IMR-90 (cell line): ENCODE measurements around the gene LAMA3. TPM values are rescaled to one million over a fixed set of nuclear protein-coding genes. Genes with fewer than 3 reads are reported as not detected.

Experiments
- ATAC-seq: fragments of 200-7000 bp; cut with Tn5 transposase; 2 replicates; pipeline ENCODE4 v1.9.1; 2020; ENCODE audit warnings: low read depth, mild to moderate bottlenecking, moderate library complexity
- BruUV-seq: library from RNA; stranded (reverse); fragments of 400-500 nt; replicated peaks from 2 replicates; lab custom pipeline; 2021; lab: Mats Ljungman, UMichigan
- CTCF ChIA-PET: fragments of 300-600 bp; formaldehyde crosslinking; extraction: SDS; loops from one replicate; lab custom pipeline; 2021; ENCODE audit warnings: antibody characterized with exemption; lab: Yijun Ruan, JAX
- POLR2A ChIA-PET: fragments of 300-600 bp; sonication (Branson Sonifier 250); formaldehyde crosslinking; loops from one replicate; lab custom pipeline; 2022; ENCODE audit warnings: antibody characterized with exemption; ENCODE audit not compliant: unreplicated experiment; lab: Charles Lee
- DNase-seq: peaks from one replicate; pipeline ENCODE4 v3.0.0; 2013
- H2AFZ ChIP-seq: replicated peaks from 2 replicates; pipeline ENCODE3; 2013; ENCODE audit warnings: low read length, mild to moderate bottlenecking; ENCODE audit not compliant: poor library complexity
- H2AK5ac ChIP-seq: 2 replicates; pipeline ENCODE4 v1.6.1; 2013; ENCODE audit warnings: low read depth, low read length, inconsistent platforms
- H2AK9ac ChIP-seq: replicated peaks from 2 replicates; pipeline ENCODE3; 2013; ENCODE audit warnings: mild to moderate bottlenecking, low read depth, low read length, moderate library complexity; ENCODE audit not compliant: poor library complexity
- H2BK120ac ChIP-seq: 2 replicates; pipeline ENCODE4 v1.6.1; 2013; ENCODE audit warnings: low read depth, low read length, inconsistent platforms
- H2BK15ac ChIP-seq: 3 replicates; pipeline ENCODE4 v1.6.1; 2013; ENCODE audit warnings: low read depth, low read length, inconsistent platforms
- H2BK20ac ChIP-seq: 2 replicates; pipeline ENCODE4 v1.6.1; 2013; ENCODE audit warnings: low read depth, mild to moderate bottlenecking, inconsistent platforms, low read length, moderate library complexity
- H2BK5ac ChIP-seq: 2 replicates; pipeline ENCODE4 v1.6.1; 2013; ENCODE audit warnings: mild to moderate bottlenecking, low read depth, low read length, inconsistent platforms; ENCODE audit not compliant: poor library complexity, severe bottlenecking
- H3K14ac ChIP-seq: replicated peaks from 2 replicates; pipeline ENCODE4 v1.6.1; 2013; ENCODE audit warnings: low read depth, low read length, inconsistent platforms
- H3K18ac ChIP-seq: 2 replicates; pipeline ENCODE4 v1.6.1; 2013; ENCODE audit warnings: low read depth, low read length, control low read depth
- H3K23ac ChIP-seq: 2 replicates; pipeline ENCODE4 v1.6.1; 2013; ENCODE audit warnings: low read depth, low read length, inconsistent platforms
- H3K27ac ChIP-seq: 2 replicates; pipeline ENCODE4 v1.5.1; 2013; ENCODE audit warnings: mild to moderate bottlenecking, control low read depth, low read length; ENCODE audit not compliant: insufficient read depth
- H3K27me3 ChIP-seq: 2 replicates; pipeline ENCODE4 v1.6.1; 2013; ENCODE audit warnings: low read length; ENCODE audit not compliant: control insufficient read depth, insufficient read depth
- H3K36me3 ChIP-seq: 2 replicates; pipeline ENCODE4 v1.6.1; 2013; ENCODE audit warnings: low read length, mixed read lengths; ENCODE audit not compliant: control insufficient read depth, insufficient read depth
- H3K4ac ChIP-seq: 2 replicates; pipeline ENCODE4 v1.6.1; 2013; ENCODE audit warnings: low read depth, low read length, inconsistent platforms
- H3K4me1 ChIP-seq: 2 replicates; pipeline ENCODE4 v1.6.1; 2013; ENCODE audit warnings: low read length, mixed read lengths; ENCODE audit not compliant: control insufficient read depth, insufficient read depth
- H3K4me2 ChIP-seq: 2 replicates; pipeline ENCODE4 v1.6.1; 2013; ENCODE audit warnings: low read depth, mild to moderate bottlenecking, control low read depth, low read length, moderate library complexity
- H3K4me3 ChIP-seq: 2 replicates; pipeline ENCODE4 v1.5.1; 2013; ENCODE audit warnings: low read depth, mild to moderate bottlenecking, control low read depth, low read length, moderate library complexity; ENCODE audit not compliant: insufficient read depth
- H3K56ac ChIP-seq: 2 replicates; pipeline ENCODE4 v1.6.1; 2013; ENCODE audit warnings: low read length, inconsistent platforms; ENCODE audit not compliant: insufficient read depth; ENCODE audit errors: extremely low read depth
- H3K79me1 ChIP-seq, 2 experiments: 2 replicates each; pipeline ENCODE4 v1.6.1; 2013; ENCODE audit warnings: low read length in 2 of 2, inconsistent platforms in 1 of 2, low read depth in 1 of 2
- H3K9ac ChIP-seq: 2 replicates; pipeline ENCODE4 v1.6.1; 2013; ENCODE audit warnings: low read depth, low read length, control low read depth
- H3K9me1 ChIP-seq: 2 replicates; pipeline ENCODE4 v1.6.1; 2013; ENCODE audit warnings: low read length, inconsistent platforms; ENCODE audit not compliant: insufficient read depth
- H3K9me3 ChIP-seq: 2 replicates; pipeline ENCODE4 v1.6.1; 2013; ENCODE audit warnings: low read length; ENCODE audit not compliant: control insufficient read depth, insufficient read depth
- H4K20me1 ChIP-seq: 2 replicates; pipeline ENCODE4 v1.6.1; 2013; ENCODE audit warnings: low read length, inconsistent platforms; ENCODE audit not compliant: insufficient read depth
- H4K5ac ChIP-seq: 2 replicates; pipeline ENCODE4 v1.6.1; 2013; ENCODE audit warnings: mild to moderate bottlenecking, low read depth, low read length, control low read depth
- H4K8ac ChIP-seq, 2 experiments: 2 replicates each; pipeline ENCODE4 v1.6.1; 2013; ENCODE audit warnings: low read depth in 2 of 2, low read length in 2 of 2, control low read depth in 1 of 2, inconsistent platforms in 1 of 2
- H4K91ac ChIP-seq: 2 replicates; pipeline ENCODE4 v1.6.1; 2013; ENCODE audit warnings: low read depth, low read length, inconsistent platforms; ENCODE audit not compliant: insufficient read depth
- BHLHE40 ChIP-seq: fragments of 150-350 bp; IDR thresholded peaks from 2 replicates; pipeline ENCODE4 v1.6.1; 2016; ENCODE audit warnings: mild to moderate bottlenecking, low read depth, low read length
- MAFK ChIP-seq: IDR thresholded peaks from 2 replicates; pipeline ENCODE4 v1.6.1; 2012; ENCODE audit warnings: low read depth, low read length, improper control_type of control experiment
- POLR2A ChIP-seq: IDR thresholded peaks from 2 replicates; pipeline ENCODE4 v1.6.1; 2012; ENCODE audit warnings: mild to moderate bottlenecking, low read depth, low read length
- RAD21 ChIP-seq: IDR thresholded peaks from 2 replicates; pipeline ENCODE4 v1.6.1; 2012; ENCODE audit warnings: low read length, improper control_type of control experiment
- RFX5 ChIP-seq: IDR thresholded peaks from 2 replicates; pipeline ENCODE4 v1.8.0; 2012; ENCODE audit warnings: low read depth, mild to moderate bottlenecking, low read length, moderate library complexity
- SMC3 ChIP-seq: fragments of 150-350 bp; IDR thresholded peaks from 2 replicates; pipeline ENCODE4 v1.6.1; 2016; ENCODE audit warnings: low read depth, mild to moderate bottlenecking, antibody characterized with exemption, low read length, moderate library complexity
- USF2 ChIP-seq: fragments of 150-350 bp; IDR thresholded peaks from 2 replicates; pipeline ENCODE4 v1.6.1; 2017; ENCODE audit warnings: mild to moderate bottlenecking, antibody characterized with exemption, low read length, low read depth
- WGBS, 2 experiments: methylation state at CpG; one replicate each; pipeline versions ENCODE4 v1.1.5 to v1.1.7; 2013; ENCODE audit warnings: missing lambda C conversion rate in 2 of 2; ENCODE audit not compliant: insufficient read length in 1 of 2; ENCODE audit errors: extremely low coverage in 2 of 2; 5-methylcytosine and 5-hydroxymethylcytosine counted together
- dilution Hi-C: fragments of 300-500 bp; cut with HindIII; formaldehyde crosslinking; loops from one replicate; pipeline ENCODE4 v1.14.3; 2018; ENCODE audit warnings: low sequenced_read_pairs; ENCODE audit not compliant: unreplicated experiment
- in situ Hi-C: fragments of 300-500 bp; cut with MboI; formaldehyde crosslinking; loops from 3 replicates; pipeline ENCODE4 v1.14.3; 2019; ENCODE audit warnings: low sequenced_read_pairs, inconsistent platforms, mixed read lengths
- intact Hi-C: fragments of 100-400 bp; cut with micrococcal nuclease; formaldehyde crosslinking; loops from 2 replicates; pipeline ENCODE4 v1.10.0; 2022
- polyA plus RNA-seq, 3 experiments: library from polyadenylated mRNA; depleted of rRNA; stranded (reverse); fragments of >200 nt; gene quantifications; 2 replicates each; pipeline ENCODE4 v1.2.3, GENCODE V29; 2012; ENCODE audit warnings: low replicate concordance in 1 of 3
- total RNA-seq: library from RNA; depleted of rRNA; stranded (reverse); fragments of >200 nt; gene quantifications from 2 replicates; pipeline ENCODE4 v1.2.3, GENCODE V29; 2012
- TF ChIP-seq, protein P1 (sequence below): fragments of 150-350 bp; IDR thresholded peaks from 2 replicates; pipeline ENCODE4 v1.6.1; 2016; ENCODE audit warnings: low read depth, mild to moderate bottlenecking, low read length, moderate library complexity, borderline replicate concordance

LAMA3 gene
- total and polyA plus RNA-seq, 2 of the 4 experiments (the other 2 are of a cell fraction) = 0.18 to 0.19 TPM

DNA sequence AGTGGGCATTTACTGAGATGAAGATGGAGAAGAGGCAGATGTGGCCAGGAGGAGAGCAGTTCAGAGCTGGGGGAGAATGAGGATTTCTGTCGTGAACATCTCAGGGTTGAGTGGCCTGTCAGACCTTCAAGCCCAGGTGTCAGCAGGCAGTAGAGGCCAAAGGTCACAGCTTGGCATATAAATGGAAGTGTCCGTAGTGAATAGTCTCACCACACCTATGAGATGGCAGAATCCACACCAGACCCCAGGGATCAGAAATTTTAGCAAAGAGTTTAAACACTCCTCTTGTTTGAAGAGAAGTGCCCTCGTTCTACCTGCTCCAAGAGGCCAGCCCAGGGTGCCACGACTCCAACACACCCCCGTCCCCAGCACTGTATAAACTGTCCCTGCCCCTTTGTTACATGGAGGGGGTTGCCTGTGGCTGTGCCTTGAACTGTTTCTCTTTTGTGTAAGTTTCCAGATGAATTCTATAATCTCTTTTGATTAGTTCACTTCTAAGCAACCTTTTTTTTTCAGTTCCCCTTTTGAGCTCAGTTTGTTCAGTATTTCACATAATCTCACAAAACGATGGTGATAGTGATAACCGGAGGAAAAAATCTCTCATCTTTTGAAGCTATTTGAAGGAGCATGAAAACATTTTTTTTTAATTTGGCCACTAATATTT is 256.3 kb downstream of the LAMA3 start:
- Histone ChIP-seq H4K20me1 (no peaks in the 10 kb centered on the region), H2BK120ac (peak overlapping the region; percentile 99), H2BK5ac (peak overlapping the region; percentile 73), H3K79me1 (no peaks in the 10 kb centered on the region), H3K36me3 (no peaks in the 10 kb centered on the region; the same call in 1 of the 2 replicates), H3K4me2 (no peak overlapping the region), H2BK15ac (peak overlapping the region; percentile 90), H3K23ac (no peak overlapping the region), H3K18ac (peak overlapping the region; percentile 55), H2AK5ac (peak overlapping the region; percentile 84), H4K8ac (peak overlapping the region; percentile 55 to 80), H3K9me1 (peaks cover 10% of the 10 kb centered on the region), H3K56ac (no peak overlapping the region), H2AFZ (no peak overlapping the region), H4K91ac (peak overlapping the region; percentile 90), H3K27me3 (0 out of 2 replicates have a peak, but pooled peaks cover 2% of the 10 kb centered on the region), H3K14ac (0 out of 2 replicates have a peak overlapping the region, but pooled peaks have one; percentile 33), H3K27ac (peak overlapping the region; percentile 67), H2AK9ac (no peak overlapping the region), H3K4me3 (no peak overlapping the region), H4K5ac (peak overlapping the region; percentile 95), H3K9ac (no peak overlapping the region), H3K9me3 (no peaks in the 10 kb centered on the region), H3K4ac (peak overlapping the region; percentile 85), H2BK20ac (peak overlapping the region; percentile 85), H3K4me1 (peaks cover 12% of the 10 kb centered on the region)
- ATAC-seq = no peak
- WGBS, 2 experiments = no CpG with 5 or more reads among the region's 7 CpGs
- CTCF ChIA-PET = interaction anchor here (0.5 to 1.4 kb wide), 2 partner anchors 27 to 1146 kb away, joined by 4 read pairs; no protein-coding TSS in a partner anchor
- TF ChIP-seq USF2 (no peak), RAD21 (no peak), MAFK (no peak), SMC3 (no peak), POLR2A (no peak), RFX5 (no peak), BHLHE40 (no peak)
- TF ChIP-seq, protein P1, sequence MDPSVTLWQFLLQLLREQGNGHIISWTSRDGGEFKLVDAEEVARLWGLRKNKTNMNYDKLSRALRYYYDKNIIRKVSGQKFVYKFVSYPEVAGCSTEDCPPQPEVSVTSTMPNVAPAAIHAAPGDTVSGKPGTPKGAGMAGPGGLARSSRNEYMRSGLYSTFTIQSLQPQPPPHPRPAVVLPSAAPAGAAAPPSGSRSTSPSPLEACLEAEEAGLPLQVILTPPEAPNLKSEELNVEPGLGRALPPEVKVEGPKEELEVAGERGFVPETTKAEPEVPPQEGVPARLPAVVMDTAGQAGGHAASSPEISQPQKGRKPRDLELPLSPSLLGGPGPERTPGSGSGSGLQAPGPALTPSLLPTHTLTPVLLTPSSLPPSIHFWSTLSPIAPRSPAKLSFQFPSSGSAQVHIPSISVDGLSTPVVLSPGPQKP = no peak
- BruUV-seq = no TSS peak
- dilution Hi-C loops = no loop called here
- DNase-seq = no peak
- POLR2A ChIA-PET = no interaction called here
- intact Hi-C loops = no loop called here
- in situ Hi-C loops = no loop called here
